ENCODE data around the gene KRTAP10-12.

The KRTAP10-12 gene

GRCh38 chr21:44703731-44704635 is 7.0 kb downstream of the KRTAP10-12 start:
- CTCF ChIA-PET = interaction anchor here (0.6 kb wide), 1 partner anchor 51 kb away, joined by 3 read pairs; no protein-coding TSS in a partner anchor
- DNase-seq (ENCODE audit: low spot score) = no peak
- no peak for TF ChIP-seq CTCF (conservative IDR thresholded peaks at IDR 0.05; ENCODE audit: low read depth)
- POLR2A ChIA-PET (ENCODE audit: low non-redundant PET) = no interaction called here
- H3K27ac ChIP-seq = no peak overlapping the region

- no peak for TF ChIP-seq CTCF (conservative IDR thresholded peaks at IDR 0.05; ENCODE audit: low read depth)
- CTCF ChIA-PET = interaction anchor here (0.6 kb wide), 1 partner anchor 50 kb away, joined by 3 read pairs; no protein-coding TSS in a partner anchor
- H3K27ac ChIP-seq = no peak overlapping the region
- POLR2A ChIA-PET (ENCODE audit: low non-redundant PET) = no interaction called here
- no peak for DNase-seq (ENCODE audit: low spot score)
Measured at GRCh38 chr21:44704636-44705001, 7.6 kb downstream of the KRTAP10-12 start.

GRCh38 chr21:44706026-44706705 is 9.2 kb downstream of the KRTAP10-12 start:
- TF ChIP-seq CTCF (conservative IDR thresholded peaks at IDR 0.05; ENCODE audit: low read depth) = no peak
- ChIA-PET POLR2A (ENCODE audit: low non-redundant PET) (no interaction called here), CTCF (no interaction called here)
- no peak overlapping the region for H3K27ac ChIP-seq
- no peak for DNase-seq (ENCODE audit: low spot score)

- no peak overlapping the region for H3K27ac ChIP-seq
- CTCF ChIA-PET = no interaction called here
- no peak for DNase-seq (ENCODE audit: low spot score)
- TF ChIP-seq CTCF (conservative IDR thresholded peaks at IDR 0.05; ENCODE audit: low read depth) = no peak
- POLR2A ChIA-PET (ENCODE audit: low non-redundant PET) = interaction anchor here (0.6 kb wide), 1 partner anchor 195 kb away, joined by 5 read pairs; no protein-coding TSS in a partner anchor
Measured at GRCh38 chr21:44706706-44707581, 10.0 kb downstream of the KRTAP10-12 start.

GRCh38 chr21:44708213-44708865 is 11.4 kb downstream of the KRTAP10-12 start:
- DNase-seq (ENCODE audit: low spot score) = no peak
- no peak for TF ChIP-seq CTCF (conservative IDR thresholded peaks at IDR 0.05; ENCODE audit: low read depth)
- POLR2A ChIA-PET (ENCODE audit: low non-redundant PET) = interaction anchor here (0.6 kb wide), 1 partner anchor 36 kb away, joined by 3 read pairs; no protein-coding TSS in a partner anchor
- CTCF ChIA-PET = interaction anchor here (0.6 kb wide), 1 partner anchor 378 kb away, joined by 5 read pairs; no protein-coding TSS in a partner anchor
- no peak overlapping the region for H3K27ac ChIP-seq
